Trophoblast cell (in vitro differentiated cells and primary cell): ENCODE results near the gene MAP3K20.
"Not testable (repeated sequence)": the region's sequence is repeated elsewhere in the genome, so short reads cannot be mapped to it uniquely, and the experiment has no call there.

Experiments used
- DNase-seq, 2 donors: peaks; one replicate each; pipeline ENCODE4 v3.0.0-alpha.2; 2016
- H2AFZ ChIP-seq: 2 replicates; pipeline ENCODE4 v1.6.1; 2013; ENCODE audit warnings: low read length, moderate library complexity, mild to moderate bottlenecking; ENCODE audit not compliant: insufficient read depth, poor library complexity
- H2AK5ac ChIP-seq: 2 replicates; pipeline ENCODE4 v1.6.1; 2013; ENCODE audit warnings: mild to moderate bottlenecking, low read length
- H2BK120ac ChIP-seq: 2 replicates; pipeline ENCODE4 v1.6.1; 2013; ENCODE audit warnings: low read length, mild to moderate bottlenecking, moderate library complexity; ENCODE audit not compliant: insufficient read depth, poor library complexity
- H2BK12ac ChIP-seq: 2 replicates; pipeline ENCODE4 v1.6.1; 2013; ENCODE audit warnings: mild to moderate bottlenecking, low read length, moderate library complexity
- H2BK5ac ChIP-seq: 2 replicates; pipeline ENCODE4 v1.6.1; 2013; ENCODE audit warnings: low read length, low read depth, moderate library complexity, mild to moderate bottlenecking; ENCODE audit not compliant: poor library complexity
- H3K14ac ChIP-seq: 2 replicates; pipeline ENCODE4 v1.6.1; 2013; ENCODE audit warnings: mild to moderate bottlenecking, low read length
- H3K18ac ChIP-seq: 2 replicates; pipeline ENCODE4 v1.6.1; 2013; ENCODE audit warnings: mild to moderate bottlenecking, low read length
- H3K23ac ChIP-seq: 2 replicates; pipeline ENCODE4 v1.6.1; 2013; ENCODE audit warnings: low read length
- H3K27ac ChIP-seq: 2 replicates; pipeline ENCODE4 v1.5.1; 2013; ENCODE audit warnings: low read depth, mild to moderate bottlenecking, inconsistent platforms, low read length, moderate library complexity
- H3K27me3 ChIP-seq: 2 replicates; pipeline ENCODE4 v1.6.1; 2013; ENCODE audit warnings: inconsistent platforms, mild to moderate bottlenecking, low read length, moderate library complexity; ENCODE audit not compliant: insufficient read depth
- H3K36me3 ChIP-seq, 2 experiments: 1 replicate in 1 of 2; 2 replicates in 1 of 2; pipeline ENCODE4 v1.6.1; 2013; ENCODE audit warnings: low read length in 2 of 2, mild to moderate bottlenecking in 2 of 2, moderate library complexity in 1 of 2; ENCODE audit not compliant: insufficient read depth in 2 of 2, control insufficient read depth in 1 of 2
- H3K4ac ChIP-seq: 2 replicates; pipeline ENCODE4 v1.6.1; 2013; ENCODE audit warnings: low read depth, mild to moderate bottlenecking, low read length, moderate library complexity
- H3K4me1 ChIP-seq, 2 experiments: 1 replicate in 1 of 2; 2 replicates in 1 of 2; pipeline ENCODE4 v1.6.1; 2013; ENCODE audit warnings: low read length in 2 of 2, mild to moderate bottlenecking in 2 of 2, moderate library complexity in 1 of 2; ENCODE audit not compliant: insufficient read depth in 2 of 2, control insufficient read depth in 1 of 2
- H3K4me2 ChIP-seq: 2 replicates; pipeline ENCODE4 v1.6.1; 2013; ENCODE audit warnings: inconsistent platforms, mild to moderate bottlenecking, low read length, moderate library complexity
- H3K4me3 ChIP-seq: 2 replicates; pipeline ENCODE4 v1.5.1; 2013; ENCODE audit warnings: mild to moderate bottlenecking, low read depth, low read length, inconsistent platforms
- H3K79me1 ChIP-seq: one replicate; pipeline ENCODE4 v1.6.1; 2013; ENCODE audit warnings: low read length
- H3K79me2 ChIP-seq: 2 replicates; pipeline ENCODE4 v1.6.1; 2013; ENCODE audit warnings: low read length, mild to moderate bottlenecking; ENCODE audit not compliant: control insufficient read depth, insufficient read depth, poor library complexity
- H3K9ac ChIP-seq: 2 replicates; pipeline ENCODE4 v1.6.1; 2013; ENCODE audit warnings: mild to moderate bottlenecking, low read length
- H3K9me3 ChIP-seq: 2 replicates; pipeline ENCODE4 v1.6.1; 2013; ENCODE audit warnings: low read depth, mild to moderate bottlenecking, control low read depth, inconsistent platforms, low read length; ENCODE audit not compliant: insufficient read depth
- H4K12ac ChIP-seq: 2 replicates; pipeline ENCODE4 v1.6.1; 2013; ENCODE audit warnings: low read depth, mild to moderate bottlenecking, low read length, moderate library complexity
- H4K8ac ChIP-seq: 2 replicates; pipeline ENCODE4 v1.6.1; 2013; ENCODE audit warnings: low read depth, mild to moderate bottlenecking, low read length, moderate library complexity
- H4K91ac ChIP-seq: one replicate; pipeline ENCODE4 v1.6.1; 2013; ENCODE audit warnings: low read depth, mild to moderate bottlenecking, low read length, moderate library complexity
- WGBS: extraction: QIAGEN DNeasy Blood & Tissue Kit; methylation state at CpG from one replicate; pipeline ENCODE4 v1.1.7; 2013; ENCODE audit warnings: missing lambda C conversion rate; ENCODE audit not compliant: insufficient read length, insufficient coverage; ENCODE audit errors: extremely low coverage; 5-methylcytosine and 5-hydroxymethylcytosine counted together

The MAP3K20 gene

GRCh38 chr2:173161507-173161906, 85.9 kb downstream of the MAP3K20 start:
- no peaks in the 10 kb centered on the region for H3K79me1 ChIP-seq
- no peak overlapping the region for H2AFZ ChIP-seq
- no peak overlapping the region for H3K9ac ChIP-seq
- no CpG with 5 or more reads among the region's 6 CpGs for WGBS
- no peak overlapping the region for H4K8ac ChIP-seq
- H3K27ac ChIP-seq = no peak overlapping the region
- H3K4ac ChIP-seq = no peak overlapping the region
- H3K79me2 ChIP-seq = no peaks in the 10 kb centered on the region
- H2BK120ac ChIP-seq = no peak overlapping the region
- H3K14ac ChIP-seq = no peak overlapping the region
- no peak overlapping the region for H2AK5ac ChIP-seq
- no peak overlapping the region for H3K4me2 ChIP-seq
- H3K36me3 ChIP-seq = no peaks in the 10 kb centered on the region
- peaks cover 2 to 3% of the 10 kb centered on the region in 2 experiments for H3K4me1 ChIP-seq
- H4K12ac ChIP-seq = no peak overlapping the region
- peaks cover under 1% of the 10 kb centered on the region for H3K9me3 ChIP-seq
- H4K91ac ChIP-seq = no peak overlapping the region
- no peak overlapping the region for H3K4me3 ChIP-seq
- H3K18ac ChIP-seq = no peak overlapping the region
- H3K27me3 ChIP-seq = no peaks in the 10 kb centered on the region
- no peak overlapping the region for H2BK12ac ChIP-seq
- H3K23ac ChIP-seq = no peak overlapping the region
- DNase-seq = peak in 1 of 2 donors; percentile 14
- H2BK5ac ChIP-seq = no peak overlapping the region

- not testable (repeated sequence) for H2AFZ ChIP-seq, H3K18ac ChIP-seq, H3K79me1 ChIP-seq, H3K14ac ChIP-seq, H3K79me2 ChIP-seq, H3K4me2 ChIP-seq, H2BK5ac ChIP-seq, H3K4ac ChIP-seq, DNase-seq, H3K27me3 ChIP-seq, H3K4me3 ChIP-seq, H2BK12ac ChIP-seq, H4K12ac ChIP-seq, H3K9me3 ChIP-seq, H4K91ac ChIP-seq, H3K27ac ChIP-seq, H2BK120ac ChIP-seq, H3K4me1 ChIP-seq, H3K9ac ChIP-seq, H3K23ac ChIP-seq, H4K8ac ChIP-seq, H3K36me3 ChIP-seq, H2AK5ac ChIP-seq
- WGBS = no CpG with 5 or more reads among the region's 1 CpG
Measured at GRCh38 chr2:173163357-173163756, 87.7 kb downstream of the MAP3K20 start.

GRCh38 chr2:173164396-173164795, 88.8 kb downstream of the MAP3K20 start:
- Histone ChIP-seq H3K36me3 (no peaks in the 10 kb centered on the region), H3K27me3 (no peaks in the 10 kb centered on the region)
- DNase-seq = no peak

GRCh38 chr2:173165443-173166238, 90.0 kb downstream of the MAP3K20 start:
- no CpG with 5 or more reads among the region's 5 CpGs for WGBS

More at GRCh38 chr2:173164396-173164795, 88.8 kb downstream of the MAP3K20 start:
- Histone ChIP-seq H2AK5ac (no peak overlapping the region), H3K14ac (no peak overlapping the region), H3K4ac (no peak overlapping the region), H3K4me3 (no peak overlapping the region), H2BK12ac (no peak overlapping the region), H4K8ac (no peak overlapping the region), H3K9me3 (no peaks in the 10 kb centered on the region), H3K23ac (no peak overlapping the region), H4K91ac (no peak overlapping the region), H4K12ac (no peak overlapping the region), H3K79me1 (no peaks in the 10 kb centered on the region), H3K27ac (no peak overlapping the region), H3K4me2 (no peak overlapping the region), H2BK120ac (no peak overlapping the region), H3K79me2 (no peaks in the 10 kb centered on the region), H2AFZ (no peak overlapping the region), H3K18ac (no peak overlapping the region), H3K9ac (no peak overlapping the region), H2BK5ac (no peak overlapping the region), H3K4me1 (peaks cover 1 to 3% of the 10 kb centered on the region in 2 experiments)
- no CpG with 5 or more reads among the region's 1 CpG for WGBS

More at GRCh38 chr2:173165443-173166238, 90.0 kb downstream of the MAP3K20 start:
- Histone ChIP-seq H3K23ac (no peak overlapping the region), H3K4me1 (peaks cover 0 to 2% of the 10 kb centered on the region in 2 experiments), H3K79me2 (no peaks in the 10 kb centered on the region), H2AFZ (no peak overlapping the region), H3K79me1 (no peaks in the 10 kb centered on the region), H2BK5ac (no peak overlapping the region), H3K4ac (no peak overlapping the region), H3K27ac (no peak overlapping the region), H2BK120ac (no peak overlapping the region), H2BK12ac (no peak overlapping the region), H4K12ac (no peak overlapping the region), H3K27me3 (no peaks in the 10 kb centered on the region), H4K91ac (no peak overlapping the region), H3K4me3 (no peak overlapping the region), H2AK5ac (no peak overlapping the region), H3K9ac (no peak overlapping the region), H3K18ac (no peak overlapping the region), H4K8ac (no peak overlapping the region), H3K14ac (no peak overlapping the region), H3K36me3 (no peaks in the 10 kb centered on the region), H3K9me3 (no peaks in the 10 kb centered on the region), H3K4me2 (no peak overlapping the region)
- no peak for DNase-seq
